Measurements from ENCODE around the gene OSBPL10.

OSBPL10 gene

GRCh38 chr3:31829826-31830426 lies 151.1 kb downstream of the OSBPL10 start:
- no peak for TF ChIP-seq CTCF (IDR thresholded peaks at IDR 0.05; ENCODE audit: low read depth, low read length, missing control alignments)
- no peak overlapping the region for H3K4me3 ChIP-seq (replicated peaks; ENCODE audit: low read depth, low read length)
- DNase-seq (ENCODE audit: extremely low read depth, low read depth): no peak

- no peak for TF ChIP-seq CTCF (IDR thresholded peaks at IDR 0.05; ENCODE audit: low read depth, low read length, missing control alignments)
- no peak overlapping the region for H3K4me3 ChIP-seq (replicated peaks; ENCODE audit: low read depth, low read length)
- DNase-seq (ENCODE audit: extremely low read depth, low read depth): no peak
Measured at GRCh38 chr3:31829010-31829409, 152.1 kb downstream of the OSBPL10 start.

GRCh38 chr3:31828007-31828406 lies 153.1 kb downstream of the OSBPL10 start:
- H3K4me3 ChIP-seq (replicated peaks; ENCODE audit: low read depth, low read length): no peak overlapping the region
- TF ChIP-seq CTCF (IDR thresholded peaks at IDR 0.05; ENCODE audit: low read depth, low read length, missing control alignments): no peak
- DNase-seq (ENCODE audit: extremely low read depth, low read depth): no peak

- no peak for TF ChIP-seq CTCF (IDR thresholded peaks at IDR 0.05; ENCODE audit: low read depth, low read length, missing control alignments)
Measured at GRCh38 chr3:31823184-31823583, 157.9 kb downstream of the OSBPL10 start.

GRCh38 chr3:31821118-31821517 lies 159.9 kb downstream of the OSBPL10 start:
- H3K4me3 ChIP-seq (replicated peaks; ENCODE audit: low read depth, low read length): no peak overlapping the region
- no peak for TF ChIP-seq CTCF (IDR thresholded peaks at IDR 0.05; ENCODE audit: low read depth, low read length, missing control alignments)
- no peak for DNase-seq (ENCODE audit: extremely low read depth, low read depth)

More at GRCh38 chr3:31823184-31823583, 157.9 kb downstream of the OSBPL10 start:
- H3K4me3 ChIP-seq (replicated peaks; ENCODE audit: low read depth, low read length): no peak overlapping the region
- DNase-seq (ENCODE audit: extremely low read depth, low read depth): no peak

- no peak for TF ChIP-seq CTCF (IDR thresholded peaks at IDR 0.05; ENCODE audit: low read depth, low read length, missing control alignments)
- H3K4me3 ChIP-seq (replicated peaks; ENCODE audit: low read depth, low read length): no peak overlapping the region
- DNase-seq (ENCODE audit: extremely low read depth, low read depth): no peak
Measured at GRCh38 chr3:31819441-31819840, 161.6 kb downstream of the OSBPL10 start.

- H3K4me3 ChIP-seq (replicated peaks; ENCODE audit: low read depth, low read length): no peak overlapping the region
- TF ChIP-seq CTCF (IDR thresholded peaks at IDR 0.05; ENCODE audit: low read depth, low read length, missing control alignments): no peak
- DNase-seq (ENCODE audit: extremely low read depth, low read depth): no peak
Measured at GRCh38 chr3:31817411-31817966, 163.6 kb downstream of the OSBPL10 start.

Measured in HFF-Myc (cell line).